Spleen (tissue), 7 donors: ENCODE measurements around the gene UGT2A1.

Experiments
- CTCF ChIP-seq, 11 experiments: fragments of 200-600 bp in 7 of 11; fragments of 450-650 bp in 4 of 11; sonication (generic) in 4 of 11; IDR thresholded peaks in 8 of 11; conservative IDR thresholded peaks in 3 of 11; 1 replicate in 7 of 11; 2 replicates in 4 of 11; pipeline versions ENCODE4 v1.4.0 to v1.8.0; 2016 to 2021; ENCODE audit warnings: antibody characterized with exemption in 11 of 11, inconsistent platforms in 4 of 11, mild to moderate bottlenecking in 1 of 11
- POLR2A ChIP-seq, 3 donors: fragments of 450-650 bp; IDR thresholded peaks; one replicate each; pipeline ENCODE4 v1.5.1; 2017; ENCODE audit warnings: antibody characterized with exemption in 3 of 3, mild to moderate bottlenecking in 1 of 3
- POLR2AphosphoS5 ChIP-seq, 3 donors: sonication (generic); formaldehyde crosslinking; IDR thresholded peaks; one replicate each; pipeline ENCODE4 v1.5.1; 2017; ENCODE audit warnings: antibody characterized with exemption in 3 of 3
- donor health status: DM: no; HTN: no; CAD: no; lungs with moderate emphysema.
- donor health status: DM: no; HTN: no; CAD: no.
- donor health status: DM: no; HTN: no; CAD: no.

GRCh38 chr4:69610484-69610883 is 42.6 kb downstream of the UGT2A1 start:
- TF ChIP-seq CTCF (IDR thresholded peaks at IDR 0.05 in 8 of 11, conservative IDR thresholded peaks at IDR 0.05 in 3 of 11) (no peak), POLR2A (IDR thresholded peaks at IDR 0.05) (no peak), POLR2AphosphoS5 (IDR thresholded peaks at IDR 0.05) (no peak)
